Cardiac fibroblast (primary cell): ENCODE data around the gene AS3MT.

Source experiments
- DNase-seq, 2 donors: peaks; one replicate each; pipeline versions ENCODE4 v3.0.0 to v3.0.0-alpha.2; 2010; ENCODE audit warnings: low read depth in 2 of 2
- H3K4me3 ChIP-seq, 2 donors: replicated peaks in 1 of 2; 1 replicate in 1 of 2; 2 replicates in 1 of 2; pipeline ENCODE4 v1.5.1; 2011; ENCODE audit warnings: low read depth in 2 of 2, low read length in 2 of 2, mild to moderate bottlenecking in 2 of 2, moderate library complexity in 1 of 2
- TF ChIP-seq, protein P1 (sequence below): IDR thresholded peaks from one replicate; pipeline ENCODE4 v1.5.1; 2011; ENCODE audit warnings: low read depth, mild to moderate bottlenecking, low read length, inconsistent platforms

Gene AS3MT

DNA sequence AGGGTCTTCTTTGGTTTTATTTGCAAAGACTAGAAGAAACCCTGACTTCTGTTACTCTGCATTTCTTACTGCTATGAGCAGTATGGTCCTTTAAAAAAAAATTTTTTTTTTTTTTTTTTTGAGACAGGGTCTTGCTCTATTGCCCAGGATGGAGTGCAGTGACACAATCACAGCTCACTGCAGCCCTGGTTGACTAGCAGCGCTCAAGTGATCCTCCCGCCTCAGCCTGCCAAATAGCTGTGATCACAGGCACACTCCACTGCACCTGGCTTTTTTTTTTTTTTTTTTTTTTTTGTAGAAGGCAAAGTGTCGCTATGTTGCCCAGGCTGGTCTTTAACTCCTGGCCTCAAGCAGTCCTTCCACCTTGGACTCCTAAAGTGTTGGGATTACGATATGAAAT, 66.2 kb downstream of the AS3MT start:
- TF ChIP-seq, protein P1, sequence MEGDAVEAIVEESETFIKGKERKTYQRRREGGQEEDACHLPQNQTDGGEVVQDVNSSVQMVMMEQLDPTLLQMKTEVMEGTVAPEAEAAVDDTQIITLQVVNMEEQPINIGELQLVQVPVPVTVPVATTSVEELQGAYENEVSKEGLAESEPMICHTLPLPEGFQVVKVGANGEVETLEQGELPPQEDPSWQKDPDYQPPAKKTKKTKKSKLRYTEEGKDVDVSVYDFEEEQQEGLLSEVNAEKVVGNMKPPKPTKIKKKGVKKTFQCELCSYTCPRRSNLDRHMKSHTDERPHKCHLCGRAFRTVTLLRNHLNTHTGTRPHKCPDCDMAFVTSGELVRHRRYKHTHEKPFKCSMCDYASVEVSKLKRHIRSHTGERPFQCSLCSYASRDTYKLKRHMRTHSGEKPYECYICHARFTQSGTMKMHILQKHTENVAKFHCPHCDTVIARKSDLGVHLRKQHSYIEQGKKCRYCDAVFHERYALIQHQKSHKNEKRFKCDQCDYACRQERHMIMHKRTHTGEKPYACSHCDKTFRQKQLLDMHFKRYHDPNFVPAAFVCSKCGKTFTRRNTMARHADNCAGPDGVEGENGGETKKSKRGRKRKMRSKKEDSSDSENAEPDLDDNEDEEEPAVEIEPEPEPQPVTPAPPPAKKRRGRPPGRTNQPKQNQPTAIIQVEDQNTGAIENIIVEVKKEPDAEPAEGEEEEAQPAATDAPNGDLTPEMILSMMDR, result no peak
- no peak overlapping the region for H3K4me3 ChIP-seq
- DNase-seq, result no peak

DNA sequence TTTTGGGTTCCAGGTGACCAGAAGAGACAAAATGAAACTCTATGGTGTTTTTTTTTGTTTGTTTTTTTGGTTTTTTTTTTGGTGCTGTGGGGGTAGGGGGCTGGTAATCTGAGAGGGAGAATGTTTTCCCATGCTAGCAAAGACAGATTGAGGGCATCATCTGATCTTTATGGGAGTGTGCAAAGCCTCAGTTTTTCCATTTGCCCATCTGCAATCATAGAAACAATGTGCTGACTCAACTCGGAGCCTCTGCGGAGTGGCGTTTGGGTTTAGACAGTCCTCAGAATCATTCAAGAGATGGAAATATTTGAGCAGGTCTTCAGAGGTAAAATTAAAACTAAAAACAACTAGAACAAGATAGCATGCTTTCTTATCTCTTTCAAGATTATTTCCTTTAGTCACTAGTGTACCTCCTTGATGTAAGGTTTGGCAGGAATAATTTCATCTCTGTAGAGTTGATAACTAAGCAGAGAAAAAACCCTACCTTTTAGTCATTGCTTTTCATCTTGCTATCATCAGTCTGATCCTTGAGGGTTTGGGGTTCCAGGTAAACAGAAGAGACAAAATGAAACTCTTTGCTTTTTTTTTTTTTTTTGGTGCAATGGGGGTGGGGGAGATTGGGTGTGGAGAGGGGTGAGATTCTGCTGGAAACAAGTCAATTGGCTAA, 66.8 kb downstream of the AS3MT start:
- no peak overlapping the region for H3K4me3 ChIP-seq
- TF ChIP-seq, protein P1, result no peak
- DNase-seq, result no peak

DNA sequence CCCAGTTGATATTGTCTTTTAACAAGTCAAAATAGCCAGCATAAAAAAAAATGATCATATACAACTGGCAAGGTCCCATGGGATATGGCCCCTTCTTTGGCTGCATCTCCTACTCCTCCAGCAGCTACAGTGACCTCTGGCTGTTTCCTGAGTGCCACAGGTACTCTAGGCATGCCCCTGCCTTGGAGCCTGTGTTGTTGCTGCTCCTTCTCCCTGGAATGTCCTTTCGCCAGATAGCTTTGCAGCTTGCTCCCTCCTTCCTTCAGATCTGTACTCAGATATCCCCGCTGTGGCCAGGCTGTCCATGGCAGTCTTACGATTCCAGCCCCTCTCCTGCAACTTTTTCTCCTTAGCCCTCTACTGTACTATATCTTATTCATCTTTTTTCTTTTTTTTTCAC, 72.1 kb downstream of the AS3MT start:
- H3K4me3 ChIP-seq, result no peak overlapping the region
- TF ChIP-seq, protein P1, result no peak
- DNase-seq, result no peak

DNA sequence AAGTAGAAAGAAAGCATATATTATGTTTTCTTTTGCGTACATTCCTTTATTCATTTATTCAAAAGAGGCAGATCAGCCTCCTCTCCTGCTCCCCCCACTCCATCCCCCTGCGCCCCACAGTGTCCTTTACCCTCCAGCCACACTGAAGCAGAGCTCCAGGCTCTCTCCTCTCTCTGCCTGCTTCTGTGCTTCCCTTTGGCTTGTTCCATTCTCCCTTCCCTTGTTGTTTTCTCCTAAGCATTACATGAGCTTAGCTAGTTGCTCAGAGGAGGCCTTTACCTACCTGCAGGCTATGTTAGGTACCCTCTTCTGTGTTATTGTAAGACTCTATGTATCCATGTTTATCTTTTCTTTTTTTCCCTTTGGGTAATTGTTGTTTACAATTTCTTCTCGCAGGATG, 76.2 kb downstream of the AS3MT start:
- TF ChIP-seq, protein P1, result no peak
- no peak for DNase-seq

DNA sequence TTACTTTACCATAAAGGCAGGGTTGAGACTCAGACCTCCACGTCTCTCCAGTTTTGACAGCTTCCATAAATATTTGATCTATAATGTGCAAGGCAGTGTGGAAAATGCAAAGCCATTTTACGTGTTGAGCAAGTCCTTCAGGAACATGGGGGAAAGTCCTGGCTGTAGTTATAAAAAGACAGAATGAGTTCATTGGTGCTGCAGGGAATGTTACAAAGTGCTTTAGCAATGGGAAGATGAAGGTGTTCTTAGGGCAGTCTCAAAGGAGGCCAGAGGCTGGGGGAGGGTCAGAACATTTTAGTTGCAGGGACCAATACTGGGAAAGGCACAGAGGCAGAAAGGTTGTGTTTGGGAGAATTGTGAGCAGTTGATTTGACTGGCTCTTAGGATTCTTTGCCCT, 76.7 kb downstream of the AS3MT start:
- H3K4me3 ChIP-seq, result no peak overlapping the region
- TF ChIP-seq, protein P1, result no peak
- DNase-seq, result no peak

More for the DNA sequence above, 76.2 kb downstream of the AS3MT start:
- no peak overlapping the region for H3K4me3 ChIP-seq

DNA sequence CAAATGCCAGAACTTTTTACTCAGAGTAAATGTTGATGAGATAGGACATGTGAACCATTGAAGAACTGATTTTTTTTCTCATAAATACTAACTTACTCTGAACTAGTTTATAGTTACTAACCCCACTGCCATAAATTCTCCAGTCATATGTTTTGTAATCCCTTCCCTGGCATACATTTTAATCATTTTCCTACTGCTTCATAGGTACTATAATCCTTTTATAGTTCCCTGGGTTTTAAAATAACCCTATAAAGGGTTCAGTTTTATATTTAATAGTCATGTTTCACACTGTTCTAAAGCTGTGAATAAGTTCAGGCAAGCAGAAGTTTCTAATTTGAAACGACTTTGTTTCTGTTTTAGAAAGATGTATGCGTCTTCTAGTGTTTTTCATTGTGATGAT, 77.7 kb downstream of the AS3MT start:
- H3K4me3 ChIP-seq, result no peak overlapping the region
- DNase-seq, result no peak
- TF ChIP-seq, protein P1, result no peak

DNA sequence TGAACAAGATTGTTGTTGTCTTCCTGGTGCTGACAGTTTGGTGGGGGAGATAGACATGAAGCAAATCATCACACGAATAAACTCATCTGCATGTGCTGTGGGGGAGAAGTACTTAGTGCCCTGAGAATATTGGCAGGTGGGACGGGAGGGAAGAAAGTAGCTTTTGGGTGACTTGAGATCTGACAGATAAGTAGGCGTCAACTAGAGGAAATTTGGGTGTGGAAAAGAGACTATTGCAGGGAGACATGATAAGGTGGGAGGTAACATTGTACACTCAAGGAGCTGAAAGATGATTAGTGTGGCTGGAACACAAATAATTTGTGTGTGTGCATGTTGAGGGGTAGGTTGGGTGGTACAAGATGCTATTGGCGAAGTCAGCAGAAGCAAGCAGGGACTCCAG, 78.9 kb downstream of the AS3MT start:
- H3K4me3 ChIP-seq, result no peak overlapping the region
- TF ChIP-seq, protein P1, result no peak

More for the DNA sequence above, 78.9 kb downstream of the AS3MT start:
- no peak for DNase-seq
